SK-N-MC (cell line): Measurements from ENCODE around the gene EXOC1L.
A peak's percentile ranks its signal among the peaks of the same experiment; 100 is the strongest.
"Not testable (repeated sequence)": the region's sequence is repeated elsewhere in the genome, so short reads cannot be mapped to it uniquely, and the experiment has no call there.

Experiments used
- DNase-seq: peaks from one replicate; pipeline ENCODE4 v3.0.0-alpha.2; 2011; ENCODE audit warnings: low read depth, low spot score
- H3K27ac ChIP-seq: fragments of 200-600 bp; sonication (generic); 2 replicates; pipeline ENCODE4 v1.5.1; 2016; ENCODE audit warnings: mixed run types
- H3K36me3 ChIP-seq: fragments of 200-600 bp; sonication (generic); 2 replicates; pipeline ENCODE4 v1.6.1; 2017; ENCODE audit warnings: antibody characterized with exemption, low read length, mixed read lengths; ENCODE audit not compliant: insufficient read depth
- H3K4me3 ChIP-seq: fragments of 200-600 bp; sonication (generic); 2 replicates; pipeline ENCODE4 v1.5.1; 2016
- H3K9ac ChIP-seq: fragments of 200-600 bp; sonication (generic); 2 replicates; pipeline ENCODE4 v1.8.0; 2017; ENCODE audit warnings: mixed run types, mixed read lengths; ENCODE audit not compliant: insufficient read length
- H3K9me3 ChIP-seq: fragments of 200-600 bp; sonication (generic); 2 replicates; pipeline ENCODE4 v1.6.1; 2017; ENCODE audit warnings: low read depth, mild to moderate bottlenecking, antibody characterized with exemption, low read length, moderate library complexity, mixed read lengths
- EZH2 ChIP-seq: fragments of 200-600 bp; sonication (generic); IDR thresholded peaks from one replicate; pipeline ENCODE4 v1.6.1; 2017; ENCODE audit warnings: antibody characterized with exemption
- FOXP2 ChIP-seq: optimal IDR thresholded peaks from 2 replicates; pipeline ENCODE3; 2011; ENCODE audit warnings: mild to moderate bottlenecking, moderate library complexity; ENCODE audit not compliant: insufficient read depth; ENCODE audit errors: extremely low read length, control extremely low read depth
- POLR2AphosphoS5 ChIP-seq: IDR thresholded peaks from 2 replicates; pipeline ENCODE4 v1.6.1; 2012; ENCODE audit warnings: mild to moderate bottlenecking, low read depth, low read length, borderline replicate concordance

EXOC1L gene

GRCh38 chr4:55827582-55827981 is 8.0 kb downstream of the EXOC1L start:
- H3K27ac ChIP-seq, result no peak overlapping the region
- TF ChIP-seq FOXP2 (no peak), EZH2 (no peak)
- H3K4me3 ChIP-seq, result no peak overlapping the region
- no peak for DNase-seq
- H3K36me3 ChIP-seq, result no peaks in the 10 kb centered on the region
- no peak overlapping the region for H3K9ac ChIP-seq
- H3K9me3 ChIP-seq, result no peaks in the 10 kb centered on the region

GRCh38 chr4:55830048-55830447 is 10.5 kb downstream of the EXOC1L start:
- H3K9me3 ChIP-seq, result no peaks in the 10 kb centered on the region
- TF ChIP-seq POLR2AphosphoS5, result no peak
- no peak for TF ChIP-seq EZH2
- no peak for TF ChIP-seq FOXP2
- no peaks in the 10 kb centered on the region for H3K36me3 ChIP-seq
- H3K27ac ChIP-seq, result no peak overlapping the region
- no peak for DNase-seq
- H3K4me3 ChIP-seq, result no peak overlapping the region
- H3K9ac ChIP-seq, result no peak overlapping the region

- no peak for DNase-seq
- no peak overlapping the region for H3K27ac ChIP-seq
- H3K36me3 ChIP-seq, result no peaks in the 10 kb centered on the region
- TF ChIP-seq POLR2AphosphoS5 (no peak), FOXP2 (no peak), EZH2 (no peak)
- no peak overlapping the region for H3K4me3 ChIP-seq
- no peaks in the 10 kb centered on the region for H3K9me3 ChIP-seq
- no peak overlapping the region for H3K9ac ChIP-seq
Measured at GRCh38 chr4:55830716-55831115, 11.1 kb downstream of the EXOC1L start.

GRCh38 chr4:55834086-55834795 is 14.7 kb downstream of the EXOC1L start:
- DNase-seq, result no peak
- peaks cover 9% of the 10 kb centered on the region; the same call in 1 of the 2 replicates for H3K9me3 ChIP-seq
- no peaks in the 10 kb centered on the region for H3K36me3 ChIP-seq
- no peak overlapping the region for H3K4me3 ChIP-seq
- TF ChIP-seq FOXP2 (no peak), EZH2 (no peak), POLR2AphosphoS5 (no peak)
- H3K9ac ChIP-seq, result no peak overlapping the region
- H3K27ac ChIP-seq, result peak overlapping the region; percentile 69; the same call in 1 of the 2 replicates

- H3K4me3 ChIP-seq, result no peak overlapping the region
- DNase-seq, result no peak
- no peak overlapping the region for H3K27ac ChIP-seq
- no peaks in the 10 kb centered on the region for H3K36me3 ChIP-seq
- peaks cover 9% of the 10 kb centered on the region; the same call in 1 of the 2 replicates for H3K9me3 ChIP-seq
- H3K9ac ChIP-seq, result no peak overlapping the region
- TF ChIP-seq EZH2 (no peak), FOXP2 (no peak), POLR2AphosphoS5 (no peak)
Measured at GRCh38 chr4:55837903-55838302, 18.3 kb downstream of the EXOC1L start.

GRCh38 chr4:55838356-55838755 is 18.8 kb downstream of the EXOC1L start:
- no peak for DNase-seq
- peaks cover 9% of the 10 kb centered on the region; the same call in 1 of the 2 replicates for H3K9me3 ChIP-seq
- no peaks in the 10 kb centered on the region for H3K36me3 ChIP-seq
- no peak overlapping the region for H3K27ac ChIP-seq
- H3K4me3 ChIP-seq, result no peak overlapping the region
- no peak overlapping the region for H3K9ac ChIP-seq
- TF ChIP-seq EZH2, result no peak
- TF ChIP-seq POLR2AphosphoS5, result no peak
- no peak for TF ChIP-seq FOXP2

GRCh38 chr4:55838952-55839351 is 19.4 kb downstream of the EXOC1L start:
- DNase-seq, result no peak
- Histone ChIP-seq H3K27ac (no peak overlapping the region), H3K36me3 (no peaks in the 10 kb centered on the region), H3K9me3 (peaks cover 9% of the 10 kb centered on the region; the same call in 1 of the 2 replicates), H3K9ac (no peak overlapping the region), H3K4me3 (no peak overlapping the region)
- TF ChIP-seq EZH2, result no peak
- no peak for TF ChIP-seq FOXP2
- TF ChIP-seq POLR2AphosphoS5, result no peak

- no peak for DNase-seq
- TF ChIP-seq EZH2, result no peak
- no peak for TF ChIP-seq POLR2AphosphoS5
- TF ChIP-seq FOXP2, result no peak
- no peaks in the 10 kb centered on the region for H3K36me3 ChIP-seq
- no peak overlapping the region for H3K4me3 ChIP-seq
- no peak overlapping the region for H3K9ac ChIP-seq
- H3K27ac ChIP-seq, result no peak overlapping the region
- H3K9me3 ChIP-seq, result peaks cover 9% of the 10 kb centered on the region; the same call in 1 of the 2 replicates
Measured at GRCh38 chr4:55840956-55841355, 21.4 kb downstream of the EXOC1L start.

- not testable (repeated sequence) for DNase-seq, H3K36me3 ChIP-seq, H3K9ac ChIP-seq, H3K4me3 ChIP-seq, H3K27ac ChIP-seq, H3K9me3 ChIP-seq
Measured at GRCh38 chr4:55841373-55842239, 22.0 kb downstream of the EXOC1L start.

- H3K27ac ChIP-seq, H3K9me3 ChIP-seq, DNase-seq, H3K9ac ChIP-seq, H3K4me3 ChIP-seq, H3K36me3 ChIP-seq: not testable (repeated sequence)
Measured at GRCh38 chr4:55842312-55842711, 22.7 kb downstream of the EXOC1L start.
